EH (cell line): ENCODE results near the gene SMPX.
"Not testable (repeated sequence)": the region's sequence is repeated elsewhere in the genome, so short reads cannot be mapped to it uniquely, and the experiment has no call there.

Experiments used
- DNase-seq: peaks from one replicate; pipeline ENCODE4 v3.0.0-alpha.2; 2015; ENCODE audit warnings: low read depth

SMPX gene

GRCh38 chrX:21757960-21758359 lies at the start of gene SMPX:
SMPX (minus strand) TSS chrX:21758116; CDS start chrX:21754290, 3,826 bp downstream.
- DNase-seq: no peak

- no peak for DNase-seq
Measured at GRCh38 chrX:21806691-21807090, 48.8 kb upstream of the SMPX start.

DNA sequence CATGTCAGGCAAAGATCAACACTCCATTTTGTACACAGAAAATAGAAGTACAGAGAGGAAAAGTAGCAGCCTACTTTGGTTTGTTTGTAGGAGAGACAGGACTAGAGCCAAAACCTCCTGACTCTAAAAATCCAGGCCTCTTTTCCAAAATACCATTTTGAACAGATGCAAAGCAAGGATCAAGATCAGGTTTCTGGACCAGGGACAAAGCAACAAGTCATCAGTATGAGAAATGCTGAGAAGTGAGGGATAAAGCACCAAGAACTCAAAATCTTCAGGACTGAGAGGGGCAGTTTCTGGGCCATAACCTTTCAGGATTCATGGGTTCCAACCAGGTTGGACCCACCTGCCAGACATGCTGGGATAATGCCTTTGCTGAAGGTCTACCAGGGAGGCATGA lies 44.9 kb upstream of the SMPX start:
- DNase-seq: no peak

DNA sequence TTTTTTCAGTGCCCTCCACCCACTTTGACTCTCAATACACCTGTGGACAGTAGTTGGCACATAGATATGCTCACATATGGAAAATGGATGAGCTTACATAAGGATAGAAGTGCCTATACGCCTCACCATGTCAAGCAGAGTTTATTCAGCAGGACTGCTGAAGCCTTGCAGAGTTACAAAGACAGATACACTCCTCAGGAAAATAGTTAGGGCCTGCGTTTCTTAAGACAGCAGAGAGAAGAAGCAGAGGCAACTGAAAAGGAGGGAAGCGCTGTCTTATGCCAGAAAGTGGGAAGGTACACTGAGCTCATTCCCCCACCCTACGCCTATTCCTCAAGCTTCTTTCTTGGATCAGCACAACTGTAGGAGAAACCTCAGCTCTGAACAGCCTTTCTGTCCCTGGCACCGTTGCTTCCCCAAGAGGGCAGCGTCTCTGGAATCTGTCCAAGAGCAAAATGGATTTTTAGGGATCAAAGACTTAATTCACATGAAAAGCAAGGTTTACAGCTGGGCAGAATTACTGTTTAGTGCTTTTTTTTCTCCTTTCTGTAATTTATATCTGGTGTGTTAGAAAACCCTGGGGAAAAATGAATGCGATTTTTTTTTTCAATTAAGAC lies 44.2 kb upstream of the SMPX start:
- no peak for DNase-seq

GRCh38 chrX:21800344-21800770 lies 42.4 kb upstream of the SMPX start:
- DNase-seq: peak; percentile 22

GRCh38 chrX:21799767-21800166 lies 41.9 kb upstream of the SMPX start:
- no peak for DNase-seq

DNA sequence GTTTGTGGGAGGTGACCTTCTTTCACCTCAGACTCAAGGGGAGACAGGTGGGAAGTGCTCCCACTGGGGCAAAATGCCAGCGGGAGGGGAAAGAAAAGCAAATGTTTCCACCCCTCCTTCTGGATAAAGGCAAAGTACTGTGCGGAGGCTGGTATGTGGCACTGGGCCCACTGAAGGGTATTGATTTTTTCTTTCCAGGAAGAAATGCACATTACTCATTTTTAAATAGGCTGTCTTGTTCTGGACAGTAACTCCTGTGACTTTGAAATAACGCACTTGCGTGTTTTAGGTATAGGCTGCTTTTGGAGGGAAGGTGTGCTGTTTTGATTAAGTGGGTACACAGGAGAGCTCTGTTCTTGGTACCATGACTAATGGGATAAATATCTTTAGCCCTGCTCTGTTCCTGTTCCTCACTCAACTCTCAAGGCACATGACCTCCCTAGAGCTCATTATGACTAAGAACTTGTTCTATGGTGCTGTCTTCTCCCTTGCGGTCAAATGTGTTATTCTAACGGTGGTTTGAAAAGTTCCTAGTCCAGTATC lies 40.8 kb upstream of the SMPX start:
- DNase-seq: peak; percentile 12

DNA sequence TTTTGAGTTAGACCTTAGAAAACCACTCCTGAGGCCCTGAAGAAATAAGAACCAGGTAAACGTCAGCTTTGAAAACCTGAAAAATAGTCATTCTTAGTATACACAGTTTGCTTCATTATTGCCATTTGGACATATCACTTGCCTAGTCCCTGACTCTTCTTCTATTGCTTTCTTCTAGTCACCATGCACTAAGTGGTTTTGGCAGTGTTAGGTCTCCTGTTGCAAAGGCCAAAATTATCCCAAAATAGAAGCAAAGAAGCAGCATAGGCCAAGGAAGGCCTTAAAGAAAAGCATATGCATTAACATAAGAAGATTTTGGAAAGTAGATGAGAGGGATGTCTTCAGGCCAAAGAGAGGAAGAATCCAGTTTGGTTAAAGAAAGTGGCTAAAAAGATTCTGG lies 24.1 kb upstream of the SMPX start:
- no peak for DNase-seq

- DNase-seq: no peak
Measured at GRCh38 chrX:21781525-21781924, 23.6 kb upstream of the SMPX start.

GRCh38 chrX:21779095-21779494 lies 21.2 kb upstream of the SMPX start:
- DNase-seq: no peak

GRCh38 chrX:21778236-21778635 lies 20.3 kb upstream of the SMPX start:
- DNase-seq: no peak

DNA sequence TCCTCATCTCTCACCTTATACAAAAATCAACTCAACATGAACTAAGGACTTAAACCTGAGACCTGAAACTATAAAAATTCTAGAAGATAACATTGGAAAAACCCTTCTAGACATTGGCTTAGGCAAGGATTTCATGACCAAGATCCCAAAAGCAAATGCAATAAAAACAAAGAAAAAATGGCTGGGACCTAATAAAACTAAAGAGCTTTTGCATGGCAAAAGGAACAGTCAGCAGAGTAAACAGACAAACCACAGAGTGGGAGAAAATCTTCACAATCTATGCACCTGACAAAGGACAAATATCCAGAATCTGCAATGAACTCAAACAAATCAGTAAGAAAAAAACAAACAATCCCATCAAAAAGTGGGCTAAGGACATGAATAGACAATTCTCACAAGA lies 17.2 kb upstream of the SMPX start:
- DNase-seq: not testable (repeated sequence)

- not testable (repeated sequence) for DNase-seq
Measured at GRCh38 chrX:21773036-21773435, 15.1 kb upstream of the SMPX start.

DNA sequence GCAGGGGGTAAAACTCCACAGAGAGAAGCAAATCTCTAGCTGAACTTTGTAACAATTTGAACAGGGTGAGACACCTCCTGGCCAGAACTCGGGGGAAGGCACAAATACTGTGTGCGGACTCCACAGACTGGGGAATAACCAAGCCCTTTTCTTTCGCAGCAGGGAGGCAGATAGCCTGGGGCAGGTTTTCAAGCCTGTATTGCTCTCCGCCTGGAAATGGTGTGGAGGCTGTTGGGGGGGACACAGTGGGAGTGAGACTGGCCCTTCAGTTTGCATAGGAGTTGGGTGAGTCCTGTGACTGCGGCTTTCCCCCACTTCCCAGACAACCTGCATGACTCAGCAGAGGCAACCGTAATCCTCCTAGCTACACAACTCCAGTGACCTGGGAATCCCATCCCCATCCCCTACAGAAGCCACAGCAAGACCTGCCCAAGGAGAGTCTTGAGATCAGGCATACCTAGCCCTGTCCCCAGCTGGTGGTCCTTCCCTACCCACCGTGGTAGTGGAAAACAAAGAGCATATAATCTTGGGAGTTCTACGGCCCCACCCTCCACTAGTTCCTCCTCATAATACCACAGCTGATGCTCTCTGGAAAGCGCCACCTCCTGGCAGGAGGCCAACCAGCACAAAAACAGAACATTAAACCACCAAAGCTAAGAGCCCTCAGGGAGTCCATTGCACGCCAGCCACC lies 12.9 kb upstream of the SMPX start:
- DNase-seq: no peak

GRCh38 chrX:21766101-21766500 lies 8.2 kb upstream of the SMPX start:
- DNase-seq: no peak

GRCh38 chrX:21764008-21764407 lies 6.1 kb upstream of the SMPX start:
- DNase-seq: no peak

- no peak for DNase-seq
Measured at GRCh38 chrX:21758488-21758887, 572 bp upstream of the SMPX start.

DNA sequence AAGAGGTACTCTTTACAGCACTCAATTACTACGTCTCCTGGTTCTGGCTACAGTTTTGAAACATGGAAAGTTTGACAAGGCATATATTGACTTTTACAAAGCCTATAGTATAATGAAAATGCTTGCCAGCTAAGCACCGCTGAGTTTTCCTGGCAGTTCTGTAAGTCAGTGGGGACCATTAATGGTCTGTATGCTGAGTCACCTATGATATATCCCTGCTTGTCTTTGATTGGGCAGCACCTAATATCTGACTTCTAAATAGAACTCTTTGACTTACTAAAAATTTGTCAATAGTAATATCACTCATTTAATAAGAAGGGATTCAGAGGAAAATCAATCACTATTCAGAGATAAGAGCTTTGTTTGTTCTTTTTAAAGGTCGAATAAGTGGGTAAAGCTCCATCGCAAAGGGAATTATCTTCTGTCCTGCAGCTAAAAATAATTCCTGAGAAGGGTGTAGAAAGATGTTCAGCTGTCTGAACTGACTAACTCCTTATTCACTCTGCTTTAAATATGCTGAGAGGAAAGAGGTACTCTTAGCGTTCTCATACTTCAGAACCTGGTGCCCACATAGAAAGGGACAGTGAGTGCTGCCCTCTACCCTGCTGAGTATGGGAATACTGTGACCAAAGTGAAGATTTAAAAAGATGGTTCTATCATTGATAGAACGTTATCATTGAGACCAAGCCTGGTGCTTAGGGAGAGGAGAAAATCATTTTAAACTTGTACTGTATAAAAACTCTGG lies 959 bp downstream of the SMPX start:
- DNase-seq: no peak

DNA sequence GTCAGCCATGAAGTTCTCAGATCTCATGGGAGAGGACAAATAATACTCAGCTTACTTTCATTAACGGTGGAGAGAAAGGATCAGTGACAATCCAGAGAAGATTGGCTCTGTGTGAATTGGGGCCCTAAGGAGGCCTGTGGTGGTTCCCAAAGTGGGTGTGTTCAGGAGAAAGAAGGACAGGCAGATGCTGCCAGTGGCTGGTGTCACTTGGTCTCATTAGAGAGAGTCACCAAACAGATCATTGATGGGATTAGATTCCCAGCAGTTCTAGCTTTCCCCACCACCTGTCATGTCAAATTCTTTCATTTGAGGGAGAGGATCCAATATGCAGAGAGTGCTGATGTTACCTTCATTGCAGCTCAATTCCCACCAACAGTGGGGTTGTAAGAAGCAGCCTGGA lies 8.0 kb downstream of the SMPX start:
- DNase-seq: no peak

GRCh38 chrX:21748235-21748634 lies 9.7 kb downstream of the SMPX start:
- no peak for DNase-seq

DNA sequence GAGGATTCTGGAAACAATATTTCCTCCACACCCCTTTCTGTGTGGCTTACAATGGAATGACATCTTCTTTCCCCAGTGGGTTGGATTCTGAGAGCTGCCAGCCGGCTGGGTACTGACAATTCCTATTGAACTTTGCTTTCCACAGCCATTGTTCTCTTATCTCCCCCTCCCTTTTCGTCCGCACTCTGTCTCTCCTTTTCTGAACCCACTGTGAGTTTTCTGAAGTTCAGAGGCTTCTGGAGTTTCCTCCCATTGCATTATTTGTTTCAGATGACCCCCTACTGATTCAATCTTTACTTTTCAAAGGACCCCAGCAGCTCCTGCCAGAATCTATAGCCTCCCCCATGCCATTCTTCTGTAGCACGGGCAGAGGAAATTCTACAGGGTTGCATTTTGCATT lies 10.4 kb downstream of the SMPX start:
- no peak for DNase-seq

DNA sequence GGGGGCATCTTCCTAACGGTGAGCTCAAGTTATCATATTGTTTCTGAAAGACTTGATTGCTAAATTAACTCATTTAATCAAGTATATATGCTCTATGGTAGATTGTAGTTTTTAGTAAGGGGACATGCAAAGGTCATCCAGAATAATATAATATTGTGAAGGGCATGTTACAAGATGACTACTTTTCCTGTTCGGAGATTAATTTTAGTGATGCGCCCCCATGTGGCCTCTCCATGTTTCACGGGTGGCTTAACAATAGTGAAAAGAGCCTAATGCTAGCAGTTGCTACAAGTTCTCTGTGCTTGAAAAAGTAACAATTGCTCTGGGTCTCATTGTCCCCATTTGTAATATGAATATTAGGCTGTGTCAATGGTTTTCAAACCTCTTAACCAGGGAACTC lies 12.2 kb downstream of the SMPX start:
- peak; percentile 32 for DNase-seq

GRCh38 chrX:21744721-21745120 lies 13.2 kb downstream of the SMPX start:
- DNase-seq: no peak
